Karpas-422 (cell line): ENCODE measurements around the gene NKX2-3. TPM values are rescaled to one million over a fixed set of nuclear protein-coding genes. Genes with fewer than 3 reads are reported as not detected.

Experiments
- DNase-seq: peaks from one replicate; pipeline ENCODE4 v3.0.0-alpha.2; 2015
- H2AFZ ChIP-seq: fragments of 200-600 bp; sonication (generic); 2 replicates; pipeline ENCODE4 v1.6.1; 2014; ENCODE audit warnings: antibody characterized with exemption, low read length, mixed read lengths
- H3K27ac ChIP-seq: fragments of 200-600 bp; sonication (generic); 2 replicates; pipeline ENCODE4 v1.5.1; 2014; ENCODE audit warnings: mild to moderate bottlenecking, low read length, moderate library complexity
- H3K27me3 ChIP-seq: fragments of 200-600 bp; sonication (generic); 2 replicates; pipeline ENCODE4 v1.6.1; 2014; ENCODE audit warnings: low read length, mixed read lengths
- H3K36me3 ChIP-seq: fragments of 200-600 bp; sonication (generic); 2 replicates; pipeline ENCODE4 v1.6.1; 2014; ENCODE audit warnings: low read length, mixed read lengths; ENCODE audit not compliant: insufficient read depth
- H3K4me1 ChIP-seq: fragments of 200-600 bp; sonication (generic); 2 replicates; pipeline ENCODE4 v1.6.1; 2014; ENCODE audit warnings: mild to moderate bottlenecking, low read length, mixed read lengths
- H3K4me2 ChIP-seq: fragments of 200-600 bp; sonication (generic); 2 replicates; pipeline ENCODE4 v1.6.1; 2014; ENCODE audit warnings: low read length, low read depth, mild to moderate bottlenecking; ENCODE audit not compliant: poor library complexity, severe bottlenecking
- H3K4me3 ChIP-seq: fragments of 200-600 bp; sonication (generic); 2 replicates; pipeline ENCODE4 v1.5.1; 2014; ENCODE audit warnings: mild to moderate bottlenecking, antibody characterized with exemption, low read length, mixed read lengths
- H3K79me2 ChIP-seq: fragments of 200-600 bp; sonication (generic); 2 replicates; pipeline ENCODE4 v1.6.1; 2014; ENCODE audit warnings: mild to moderate bottlenecking, low read length, mixed read lengths
- H3K9ac ChIP-seq: fragments of 200-600 bp; sonication (generic); 2 replicates; pipeline ENCODE4 v1.6.0; 2014; ENCODE audit warnings: low read length
- H3K9me2 ChIP-seq: fragments of 200-600 bp; sonication (generic), shearing (Covaris generic); replicated peaks from 2 replicates; pipeline ENCODE4 v1.6.0; 2014; ENCODE audit warnings: mild to moderate bottlenecking, low read length, moderate library complexity; ENCODE audit not compliant: insufficient read depth
- H3K9me3 ChIP-seq: fragments of 300-700, 200-600 bp; sonication (generic); 2 replicates; pipeline ENCODE4 v1.6.1; 2014; ENCODE audit warnings: low read length, mixed read lengths
- H4K20me1 ChIP-seq: fragments of 200-600 bp; sonication (generic); 2 replicates; pipeline ENCODE4 v1.6.1; 2014; ENCODE audit warnings: mild to moderate bottlenecking, antibody characterized with exemption, low read length, low read depth; ENCODE audit not compliant: insufficient read depth
- total RNA-seq: library from RNA; depleted of rRNA; stranded (reverse); fragments of >200 nt; shearing (Covaris generic); gene quantifications from 2 replicates; pipeline ENCODE4 v1.2.3, GENCODE V29; 2014; ENCODE audit warnings: low replicate concordance; rRNA removed

NKX2-3 gene
- total RNA-seq = not detected in 2 replicates

DNA sequence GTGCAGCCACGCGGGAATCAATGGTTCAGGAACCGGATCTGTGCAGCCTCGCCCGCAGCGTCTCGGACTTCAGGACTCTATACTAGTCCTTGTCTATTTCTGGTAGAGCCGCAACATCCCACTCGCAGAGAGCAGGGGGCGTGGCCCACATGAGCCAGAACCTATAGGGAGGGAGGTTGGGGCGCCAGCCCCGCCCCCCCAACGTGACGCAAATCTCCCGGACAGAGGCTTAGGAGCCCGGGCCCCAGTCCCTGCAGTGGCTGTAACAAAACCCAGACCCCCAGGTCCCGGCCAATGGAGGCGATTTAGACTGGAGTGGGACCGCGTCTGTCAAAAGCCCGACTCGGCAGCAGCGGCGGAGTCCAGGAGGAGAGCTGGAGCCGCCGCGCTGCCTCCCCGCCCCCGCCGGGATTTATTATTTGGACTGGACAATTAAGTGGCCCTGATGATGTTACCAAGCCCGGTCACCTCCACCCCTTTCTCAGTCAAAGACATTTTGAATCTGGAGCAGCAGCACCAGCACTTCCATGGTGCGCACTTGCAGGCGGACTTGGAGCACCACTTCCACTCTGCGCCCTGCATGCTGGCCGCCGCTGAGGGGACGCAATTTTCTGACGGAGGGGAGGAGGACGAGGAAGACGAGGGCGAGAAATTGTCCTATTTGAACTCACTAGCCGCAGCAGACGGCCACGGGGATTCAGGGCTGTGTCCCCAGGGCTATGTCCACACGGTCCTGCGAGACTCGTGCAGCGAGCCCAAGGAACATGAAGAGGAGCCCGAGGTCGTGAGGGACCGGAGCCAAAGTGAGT is at the start of gene NKX2-3:
TSS of gene NKX2-3 (plus strand) at position 256 of the 809 bp plus-strand sequence. CDS start at position 446, 190 bp downstream.
- H3K27ac ChIP-seq = no peak within 1 kb of the TSS
- peaks cover 5% of the 10 kb centered on the region; the same call in 1 of the 2 replicates for H3K4me1 ChIP-seq
- no peaks in the 10 kb centered on the region for H4K20me1 ChIP-seq
- no peak within 1 kb of the TSS for H3K4me3 ChIP-seq
- DNase-seq = peak; percentile 82
- no peak within 1 kb of the TSS for H2AFZ ChIP-seq
- H3K36me3 ChIP-seq = no peaks in the 10 kb centered on the region
- no peaks in the 10 kb centered on the region for H3K79me2 ChIP-seq
- H3K9ac ChIP-seq = no peak within 1 kb of the TSS
- no peaks in the 10 kb centered on the region for H3K27me3 ChIP-seq
- H3K9me2 ChIP-seq = no peaks in the 10 kb centered on the region
- H3K4me2 ChIP-seq = no peak within 1 kb of the TSS
- no peaks in the 10 kb centered on the region for H3K9me3 ChIP-seq

DNA sequence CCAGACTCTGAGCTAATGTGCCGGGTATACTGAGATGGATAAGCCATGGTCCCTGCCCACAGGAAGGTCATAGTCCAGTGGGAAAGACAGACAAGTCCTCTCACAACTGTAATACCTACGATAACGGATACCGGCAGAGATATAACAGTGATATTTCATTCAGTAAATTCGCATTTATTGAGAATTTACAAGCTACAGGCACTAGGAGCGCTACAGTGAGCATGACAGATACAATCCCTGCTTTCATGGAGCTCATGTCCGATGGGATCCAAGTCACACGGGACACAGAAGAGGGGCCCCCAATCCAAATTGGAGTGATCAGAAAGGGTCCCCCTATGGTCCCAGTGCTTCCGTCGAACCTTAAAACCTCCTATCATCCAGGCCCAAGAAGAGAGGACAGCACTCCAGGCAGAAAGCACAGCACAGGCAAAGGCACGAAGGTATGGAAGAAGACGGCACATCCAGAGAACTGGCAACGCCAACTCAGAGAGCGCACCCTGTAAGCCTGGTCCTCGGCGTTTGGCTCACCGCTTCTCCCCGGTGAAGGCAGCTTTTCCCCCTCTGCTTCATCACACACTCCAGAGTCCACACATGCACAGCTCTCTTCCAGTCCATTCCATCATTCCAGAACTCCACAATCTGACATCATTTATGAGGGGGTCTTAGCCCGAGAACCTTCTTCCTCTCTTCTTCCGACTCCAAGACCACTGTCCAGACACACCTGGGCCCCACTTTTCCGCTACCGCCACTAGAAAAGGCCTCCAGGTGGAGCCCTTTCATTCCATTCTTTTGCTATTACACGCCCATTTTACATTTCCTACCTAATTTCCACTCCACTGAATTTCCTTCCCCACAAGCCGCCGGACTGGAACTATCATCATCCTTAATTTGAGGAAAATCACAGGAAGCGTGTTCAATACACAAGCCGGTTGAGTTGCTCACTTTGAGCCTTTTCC is 47.8 kb upstream of the NKX2-3 start:
- Histone ChIP-seq H3K27me3 (no peaks in the 10 kb centered on the region), H3K9ac (no peak overlapping the region)

DNA sequence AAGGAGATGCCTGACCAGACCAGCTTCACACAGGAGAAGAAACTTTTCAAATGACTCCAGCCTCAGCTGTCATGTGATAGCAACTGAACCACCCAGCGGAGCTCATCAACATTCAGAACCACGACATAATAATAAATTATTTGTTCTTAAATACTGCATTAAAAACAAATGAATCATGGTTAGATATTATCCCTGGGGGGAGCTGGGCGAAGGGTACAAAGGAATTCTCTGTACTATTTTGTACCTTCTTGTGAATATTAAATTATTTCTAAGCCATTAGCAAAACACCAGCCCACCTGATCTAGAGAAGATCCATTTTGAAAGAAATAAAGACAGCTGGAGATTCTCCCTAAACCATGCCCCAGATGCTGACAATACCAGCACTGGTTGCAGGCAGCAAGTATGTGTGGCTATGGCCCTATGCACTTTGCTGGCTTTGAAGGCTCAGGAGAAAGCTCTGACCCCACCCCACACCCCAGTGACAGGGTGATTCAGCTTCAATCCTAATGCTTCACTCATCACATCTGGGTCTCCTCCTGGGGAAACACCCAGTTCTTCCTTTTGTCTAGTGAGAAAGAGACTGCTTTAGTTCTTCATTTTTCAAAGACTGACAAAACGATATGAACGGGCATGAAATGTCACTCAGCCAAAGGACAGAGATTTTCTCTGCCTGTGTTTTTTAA is 45.5 kb upstream of the NKX2-3 start:
- Histone ChIP-seq H3K4me2 (no peak overlapping the region), H3K9ac (no peak overlapping the region), H3K4me1 (peaks cover 7% of the 10 kb centered on the region), H3K27ac (no peak overlapping the region), H2AFZ (no peak overlapping the region), H3K4me3 (no peak overlapping the region), H3K36me3 (no peaks in the 10 kb centered on the region), H3K79me2 (no peaks in the 10 kb centered on the region), H3K27me3 (no peaks in the 10 kb centered on the region), H4K20me1 (no peaks in the 10 kb centered on the region), H3K9me3 (no peaks in the 10 kb centered on the region), H3K9me2 (no peaks in the 10 kb centered on the region)
- no peak for DNase-seq

More for the DNA sequence above, 47.8 kb upstream of the NKX2-3 start:
- no peak overlapping the region for H3K27ac ChIP-seq
- peaks cover 7% of the 10 kb centered on the region for H3K4me1 ChIP-seq
- H3K4me2 ChIP-seq = no peak overlapping the region
- H3K36me3 ChIP-seq = no peaks in the 10 kb centered on the region
- H2AFZ ChIP-seq = no peak overlapping the region
- H3K9me2 ChIP-seq = no peaks in the 10 kb centered on the region
- no peak for DNase-seq
- no peaks in the 10 kb centered on the region for H3K9me3 ChIP-seq
- H4K20me1 ChIP-seq = no peaks in the 10 kb centered on the region
- H3K4me3 ChIP-seq = no peak overlapping the region
- no peaks in the 10 kb centered on the region for H3K79me2 ChIP-seq

- Histone ChIP-seq H3K9me2 (no peaks in the 10 kb centered on the region), H3K9me3 (no peaks in the 10 kb centered on the region), H3K4me3 (no peak overlapping the region), H3K79me2 (no peaks in the 10 kb centered on the region), H2AFZ (no peak overlapping the region), H3K4me1 (peaks cover 7% of the 10 kb centered on the region), H3K36me3 (no peaks in the 10 kb centered on the region), H3K4me2 (no peak overlapping the region), H3K27ac (no peak overlapping the region), H4K20me1 (no peaks in the 10 kb centered on the region), H3K27me3 (no peaks in the 10 kb centered on the region), H3K9ac (no peak overlapping the region)
- no peak for DNase-seq
Observed at GRCh38 chr10:99489271-99489670, 43.5 kb upstream of the NKX2-3 start.

DNA sequence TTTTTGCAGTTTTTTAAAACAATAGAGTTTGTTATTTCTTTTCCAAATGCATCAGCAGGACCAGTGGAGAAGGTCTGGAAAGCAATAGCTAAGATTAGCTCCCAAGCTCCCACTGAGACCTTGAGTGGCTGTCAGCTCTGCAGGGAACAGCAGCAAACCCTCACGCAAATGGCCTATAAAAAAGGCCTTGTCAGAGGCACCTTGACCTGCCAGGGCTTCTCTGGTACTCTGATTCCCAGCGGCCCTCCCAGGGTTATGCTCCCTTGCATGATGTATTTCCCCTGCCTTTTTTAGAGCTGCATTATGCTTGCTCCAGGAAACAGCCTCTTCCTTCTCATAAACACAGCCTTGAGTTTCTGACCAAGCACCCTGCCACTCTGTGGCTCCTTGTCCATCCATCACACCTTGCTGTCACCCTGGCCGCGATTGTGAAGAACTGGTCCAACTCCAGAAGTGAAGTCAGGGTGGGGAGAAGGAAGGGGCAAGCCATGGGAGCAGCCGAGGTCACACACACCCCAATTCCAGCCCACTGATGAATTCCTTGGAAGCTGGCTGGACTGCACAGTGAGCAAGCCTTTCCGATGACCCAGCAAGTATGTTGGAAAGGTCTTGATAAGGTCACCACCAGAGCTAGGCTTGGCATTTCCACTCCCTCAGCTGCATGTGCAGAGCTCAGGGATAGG is 35.3 kb upstream of the NKX2-3 start:
- H3K9me2 ChIP-seq = no peaks in the 10 kb centered on the region
- H3K36me3 ChIP-seq = no peaks in the 10 kb centered on the region
- no peak for DNase-seq
- no peak overlapping the region for H3K4me3 ChIP-seq
- H3K4me1 ChIP-seq = no peaks in the 10 kb centered on the region
- no peak overlapping the region for H3K4me2 ChIP-seq
- H3K9ac ChIP-seq = no peak overlapping the region
- no peaks in the 10 kb centered on the region for H3K9me3 ChIP-seq
- H2AFZ ChIP-seq = no peak overlapping the region
- no peaks in the 10 kb centered on the region for H3K79me2 ChIP-seq
- H3K27me3 ChIP-seq = no peaks in the 10 kb centered on the region
- no peak overlapping the region for H3K27ac ChIP-seq
- H4K20me1 ChIP-seq = no peaks in the 10 kb centered on the region

- Histone ChIP-seq H3K4me1 (no peaks in the 10 kb centered on the region), H2AFZ (no peak overlapping the region), H3K4me3 (no peak overlapping the region), H4K20me1 (no peaks in the 10 kb centered on the region), H3K9me3 (no peaks in the 10 kb centered on the region), H3K27me3 (no peaks in the 10 kb centered on the region), H3K9ac (no peak overlapping the region), H3K9me2 (no peaks in the 10 kb centered on the region), H3K36me3 (no peaks in the 10 kb centered on the region), H3K27ac (no peak overlapping the region), H3K79me2 (no peaks in the 10 kb centered on the region), H3K4me2 (no peak overlapping the region)
- no peak for DNase-seq
Observed at GRCh38 chr10:99506416-99506815, 26.3 kb upstream of the NKX2-3 start.

DNA sequence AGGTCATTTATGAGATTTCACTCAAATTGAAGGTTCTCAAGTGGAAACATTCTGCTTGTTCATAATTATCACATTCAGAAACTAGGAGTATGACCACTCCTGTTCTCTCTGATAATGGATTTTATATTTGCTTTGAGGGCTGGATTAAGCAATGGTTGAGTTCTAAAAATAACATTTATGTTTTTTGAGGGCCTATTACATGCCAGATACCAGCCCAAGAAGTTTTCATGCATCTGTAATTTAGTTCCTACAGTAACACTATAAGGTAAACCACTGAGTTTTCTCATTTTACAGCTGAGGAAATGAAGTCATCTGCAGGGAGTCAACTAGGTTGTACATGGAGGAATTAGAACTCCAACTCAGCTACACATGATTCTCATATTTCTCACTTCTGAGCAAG is 25.5 kb upstream of the NKX2-3 start:
- Histone ChIP-seq H3K9ac (no peak overlapping the region), H3K4me2 (no peak overlapping the region), H3K36me3 (no peaks in the 10 kb centered on the region), H3K27ac (no peak overlapping the region), H3K27me3 (no peaks in the 10 kb centered on the region), H3K9me2 (no peaks in the 10 kb centered on the region), H2AFZ (no peak overlapping the region), H3K4me3 (no peak overlapping the region), H3K4me1 (no peaks in the 10 kb centered on the region), H4K20me1 (no peaks in the 10 kb centered on the region), H3K9me3 (no peaks in the 10 kb centered on the region), H3K79me2 (no peaks in the 10 kb centered on the region)
- DNase-seq = no peak
